Islet of Langerhans (tissue), 1 donor: Measurements from ENCODE around the gene WDR64.

ENCODE experiments used
- FAIRE-seq: peaks from one replicate; lab custom pipeline; 2011; peaks lifted over from hg19 to GRCh38; lab: Jason Lieb, UNC

Gene WDR64

DNA sequence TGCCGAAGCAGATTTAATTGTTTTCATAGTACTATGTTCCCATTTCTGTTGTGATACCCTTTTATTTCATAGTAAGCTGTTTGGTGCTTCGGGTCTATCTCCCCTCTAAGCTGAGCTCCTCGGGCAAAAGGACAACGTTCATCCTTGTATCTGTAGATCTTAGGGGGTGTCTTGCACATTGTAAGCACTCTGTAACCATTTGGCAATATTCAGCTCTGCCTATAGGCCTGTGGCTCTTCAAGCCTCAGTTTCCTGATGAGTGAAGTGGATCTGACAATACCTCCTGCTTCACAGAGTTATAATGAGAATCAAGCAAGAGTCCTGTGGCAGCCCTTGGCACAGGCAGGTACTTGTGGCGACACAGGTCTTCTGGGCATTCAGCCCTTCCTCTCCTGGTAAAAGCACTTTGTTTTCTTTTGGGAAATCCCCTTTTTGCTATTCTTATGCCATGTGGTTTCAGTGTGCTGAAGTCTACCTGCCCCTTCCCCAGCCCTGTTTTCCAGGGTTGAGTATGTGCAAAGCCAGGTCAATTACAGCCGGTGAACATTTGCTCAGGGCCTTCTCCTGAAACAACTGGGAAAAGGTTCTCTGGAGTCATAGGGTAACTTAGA, 187.4 kb downstream of the WDR64 start:
- no peak for FAIRE-seq

GRCh38 chr1:241840164-241840563, 188.1 kb downstream of the WDR64 start:
- no peak for FAIRE-seq

- FAIRE-seq: no peak
These were observed 189.6 kb downstream of the WDR64 start for GRCh38 chr1:241841691-241842090.

DNA sequence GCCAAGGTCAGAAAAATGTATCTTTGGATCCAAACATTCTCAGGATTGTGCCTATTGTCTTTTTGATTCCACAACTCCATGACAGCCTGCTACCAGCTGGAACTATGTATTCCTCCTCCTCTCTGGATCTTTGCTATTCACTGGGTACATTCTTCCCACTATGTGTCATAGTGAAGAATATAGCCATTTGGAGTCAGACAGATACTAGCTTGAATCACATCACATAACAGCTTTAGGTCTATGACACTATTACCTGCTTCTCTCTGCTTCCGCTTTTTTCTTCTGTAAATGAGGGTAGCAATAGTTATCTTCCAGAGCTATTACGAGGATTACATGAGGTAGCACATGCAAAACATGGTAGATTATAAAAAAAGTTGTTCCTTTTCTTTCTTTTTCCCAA, 190.5 kb downstream of the WDR64 start:
- FAIRE-seq: no peak

DNA sequence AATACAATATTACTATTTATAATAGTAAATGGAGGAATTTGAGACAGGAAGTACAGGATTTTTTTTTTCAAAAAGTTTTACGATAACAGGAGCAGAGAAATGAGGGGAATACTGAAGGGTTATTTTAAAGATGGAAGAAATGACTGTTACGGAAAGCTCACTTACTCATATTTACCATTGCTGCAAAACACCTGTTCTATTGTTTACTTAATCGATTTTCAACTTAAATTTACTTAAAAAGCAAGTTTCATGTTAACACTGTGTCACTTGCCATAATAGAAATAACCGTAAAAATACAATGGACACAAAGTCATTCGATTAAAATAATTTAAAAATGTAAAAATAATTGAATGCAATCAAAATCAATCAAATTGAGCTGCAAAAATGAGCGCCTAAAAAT, 192.5 kb downstream of the WDR64 start:
- FAIRE-seq: no peak

DNA sequence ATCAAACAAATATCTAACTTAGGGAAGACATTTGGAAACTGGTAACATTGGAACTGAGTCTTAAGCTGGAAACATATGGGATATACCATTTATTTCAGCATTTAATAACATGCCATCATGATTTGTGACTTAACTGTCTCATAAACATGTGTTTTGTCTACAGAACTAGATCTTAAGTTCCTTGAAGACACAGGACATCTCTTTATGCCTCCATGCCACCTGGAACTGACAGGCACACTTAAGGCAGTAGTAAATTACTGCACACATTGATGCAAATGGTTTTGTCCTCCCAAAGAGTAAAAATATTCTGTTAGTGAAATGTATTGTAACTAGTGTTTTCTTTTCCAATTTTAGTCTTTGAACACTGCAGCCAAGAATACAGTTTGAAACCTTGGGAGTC, 194.3 kb downstream of the WDR64 start:
- no peak for FAIRE-seq

- no peak for FAIRE-seq
These were observed 194.9 kb downstream of the WDR64 start for GRCh38 chr1:241846862-241847539.

GRCh38 chr1:241847540-241847795, 195.4 kb downstream of the WDR64 start:
- FAIRE-seq: no peak

GRCh38 chr1:241847796-241848685, 196.0 kb downstream of the WDR64 start, which contains the start of gene EXO1:
TSS of gene EXO1 (plus strand) at chr1:241848204. CDS start at chr1:241850426, 2,222 bp downstream.
- FAIRE-seq: no peak

- FAIRE-seq: no peak
These were observed 196.7 kb downstream of the WDR64 start for GRCh38 chr1:241848686-241849344.

DNA sequence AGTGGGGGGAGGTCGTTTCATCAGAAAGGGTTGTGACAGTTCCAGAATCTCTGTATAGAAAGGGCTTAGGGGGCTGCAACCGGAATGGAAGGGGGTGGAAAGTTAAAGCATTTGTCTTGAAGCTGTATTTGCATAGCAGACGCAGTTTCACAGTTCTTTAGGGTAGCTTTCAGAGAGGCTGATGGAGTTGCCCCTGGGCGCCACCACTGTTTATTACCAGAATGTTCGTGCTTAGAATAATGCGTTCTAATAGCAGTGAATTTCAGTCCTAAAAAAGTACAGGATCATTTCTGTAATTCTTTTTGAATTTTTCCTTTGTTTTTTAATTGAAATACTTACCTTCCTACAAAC, 197.2 kb downstream of the WDR64 start:
- FAIRE-seq: no peak
